22Rv1 (cell line): ENCODE results near the gene COQ7.

Experiments
- CTCF ChIP-seq: fragments of 450-650 bp; IDR thresholded peaks from 2 replicates; pipeline ENCODE4 v1.5.1; 2017; ENCODE audit warnings: mild to moderate bottlenecking
- ZFX ChIP-seq: fragments of 450-650 bp; IDR thresholded peaks from 2 replicates; pipeline ENCODE4 v1.6.1; 2017; ENCODE audit warnings: antibody characterized with exemption, borderline replicate concordance

GRCh38 chr16:19085679-19086200, 18.3 kb downstream of the COQ7 start:
- TF ChIP-seq CTCF, result no peak
- no peak for TF ChIP-seq ZFX
